Smooth muscle cell (in vitro differentiated cells): ENCODE data around the gene SLC36A3. TPM values are rescaled to one million over a fixed set of nuclear protein-coding genes. Genes with fewer than 3 reads are reported as not detected.

Experiments
- DNase-seq: peaks from one replicate; lab custom pipeline; 2025; ENCODE audit not compliant: unreplicated experiment; lab: John Stamatoyannopoulos, UW
- H2AFZ ChIP-seq: fragments of 200-600 bp; sonication (generic); 2 replicates; pipeline ENCODE4 v1.6.0; 2016; ENCODE audit warnings: antibody characterized with exemption, low read depth, mild to moderate bottlenecking
- H3F3A ChIP-seq: fragments of 200-600 bp; sonication (generic); 2 replicates; pipeline ENCODE4 v1.6.0; 2017; ENCODE audit warnings: antibody characterized with exemption, low read depth
- H3K27ac ChIP-seq: fragments of 200-600 bp; sonication (generic); 2 replicates; pipeline ENCODE4 v1.5.1; 2016; ENCODE audit warnings: low read depth, mild to moderate bottlenecking
- H3K27me3 ChIP-seq: fragments of 200-600 bp; sonication (generic); 2 replicates; pipeline ENCODE4 v1.6.1; 2016; ENCODE audit warnings: low read depth, mild to moderate bottlenecking
- H3K36me3 ChIP-seq: fragments of 200-600 bp; sonication (generic); 2 replicates; pipeline ENCODE4 v1.5.1; 2016; ENCODE audit warnings: low read depth
- H3K4me1 ChIP-seq: fragments of 200-600 bp; sonication (generic); 2 replicates; pipeline ENCODE4 v1.5.1; 2016; ENCODE audit warnings: low read depth
- H3K4me2 ChIP-seq: fragments of 200-600 bp; sonication (generic); 2 replicates; pipeline ENCODE4 v1.6.0; 2016; ENCODE audit warnings: mild to moderate bottlenecking
- H3K4me3 ChIP-seq: fragments of 200-600 bp; sonication (generic); 2 replicates; pipeline ENCODE4 v1.5.1; 2016; ENCODE audit warnings: mild to moderate bottlenecking
- H3K79me2 ChIP-seq: fragments of 200-600 bp; sonication (generic); 2 replicates; pipeline ENCODE4 v1.6.0; 2016; ENCODE audit warnings: low read depth, mild to moderate bottlenecking
- H3K9ac ChIP-seq: fragments of 200-600 bp; sonication (generic); 2 replicates; pipeline ENCODE4 v1.6.0; 2016; ENCODE audit warnings: low read depth
- H3K9me3 ChIP-seq: fragments of 200-600 bp; sonication (generic); replicated peaks from 2 replicates; pipeline ENCODE4 v1.5.1; 2016; ENCODE audit warnings: low read depth
- H4K20me1 ChIP-seq: fragments of 200-600 bp; sonication (generic); 2 replicates; pipeline ENCODE4 v1.6.0; 2016; ENCODE audit warnings: low read depth
- WGBS: methylation state at CpG from one replicate; pipeline ENCODE4 v1.1.7; 2016; ENCODE audit warnings: low lambda C conversion rate; 5-methylcytosine and 5-hydroxymethylcytosine counted together
- polyA plus RNA-seq: library from polyadenylated mRNA; unstranded; fragments of >200 nt; fragmentation: Nextera tagmentation; extraction: Ambion mirVana; gene quantifications from 2 replicates; pipeline ENCODE4 v1.2.1, GENCODE V29; 2016
- total RNA-seq: library from RNA; depleted of rRNA; stranded (reverse); fragments of >200 nt; gene quantifications from 2 replicates; pipeline ENCODE4 v1.2.3, GENCODE V29; 2014
- TF ChIP-seq, protein P1 (sequence below): fragments of 200-600 bp; sonication (generic); IDR thresholded peaks from 2 replicates; pipeline ENCODE4 v1.5.1; 2017; ENCODE audit warnings: borderline replicate concordance, mild to moderate bottlenecking, antibody characterized with exemption; ENCODE audit not compliant: insufficient read depth, poor library complexity, severe bottlenecking

The SLC36A3 gene
- total RNA-seq, result not detected in 2 replicates
- not detected in 2 replicates for polyA plus RNA-seq

DNA sequence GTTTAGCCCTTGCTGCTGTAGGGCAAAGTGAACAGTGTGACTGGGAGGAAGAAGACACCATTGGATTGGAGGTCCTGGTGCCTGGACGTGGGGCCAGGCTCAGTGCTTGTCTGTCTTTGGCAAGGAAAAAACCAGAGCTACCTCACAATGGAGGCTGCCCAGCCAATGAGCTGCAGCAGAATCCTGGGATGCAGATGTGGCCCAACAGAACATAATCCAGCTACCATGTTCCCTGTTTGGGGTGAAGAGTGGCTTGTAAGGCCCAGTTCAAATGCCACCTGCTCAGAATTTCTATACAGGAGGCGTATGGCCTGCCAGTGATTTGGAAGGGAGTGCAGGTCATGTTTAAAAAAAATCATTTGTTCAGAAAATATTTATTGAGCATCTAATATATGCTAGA is at the start of gene SLC36A3:
TSS of gene SLC36A3 (minus strand) at position 101 of the 400 bp plus-strand sequence. CDS start 412 bp downstream, outside the sequence.
- H3K4me1 ChIP-seq, result no peaks in the 10 kb centered on the region
- H3K27ac ChIP-seq, result no peak within 1 kb of the TSS
- H2AFZ ChIP-seq, result no peak within 1 kb of the TSS
- H4K20me1 ChIP-seq, result no peaks in the 10 kb centered on the region
- H3K9me3 ChIP-seq, result no peaks in the 10 kb centered on the region
- no peak for DNase-seq
- no peak within 1 kb of the TSS for H3K4me2 ChIP-seq
- 89% methylated on average over 2 of the region's 2 CpGs for WGBS
- no peak within 1 kb of the TSS for H3K9ac ChIP-seq
- no peak within 1 kb of the TSS for H3K4me3 ChIP-seq
- H3K79me2 ChIP-seq, result no peaks in the 10 kb centered on the region
- TF ChIP-seq, protein P1, sequence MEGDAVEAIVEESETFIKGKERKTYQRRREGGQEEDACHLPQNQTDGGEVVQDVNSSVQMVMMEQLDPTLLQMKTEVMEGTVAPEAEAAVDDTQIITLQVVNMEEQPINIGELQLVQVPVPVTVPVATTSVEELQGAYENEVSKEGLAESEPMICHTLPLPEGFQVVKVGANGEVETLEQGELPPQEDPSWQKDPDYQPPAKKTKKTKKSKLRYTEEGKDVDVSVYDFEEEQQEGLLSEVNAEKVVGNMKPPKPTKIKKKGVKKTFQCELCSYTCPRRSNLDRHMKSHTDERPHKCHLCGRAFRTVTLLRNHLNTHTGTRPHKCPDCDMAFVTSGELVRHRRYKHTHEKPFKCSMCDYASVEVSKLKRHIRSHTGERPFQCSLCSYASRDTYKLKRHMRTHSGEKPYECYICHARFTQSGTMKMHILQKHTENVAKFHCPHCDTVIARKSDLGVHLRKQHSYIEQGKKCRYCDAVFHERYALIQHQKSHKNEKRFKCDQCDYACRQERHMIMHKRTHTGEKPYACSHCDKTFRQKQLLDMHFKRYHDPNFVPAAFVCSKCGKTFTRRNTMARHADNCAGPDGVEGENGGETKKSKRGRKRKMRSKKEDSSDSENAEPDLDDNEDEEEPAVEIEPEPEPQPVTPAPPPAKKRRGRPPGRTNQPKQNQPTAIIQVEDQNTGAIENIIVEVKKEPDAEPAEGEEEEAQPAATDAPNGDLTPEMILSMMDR, result no peak
- H3F3A ChIP-seq, result no peaks in the 10 kb centered on the region
- H3K27me3 ChIP-seq, result no peaks in the 10 kb centered on the region
- no peaks in the 10 kb centered on the region for H3K36me3 ChIP-seq

DNA sequence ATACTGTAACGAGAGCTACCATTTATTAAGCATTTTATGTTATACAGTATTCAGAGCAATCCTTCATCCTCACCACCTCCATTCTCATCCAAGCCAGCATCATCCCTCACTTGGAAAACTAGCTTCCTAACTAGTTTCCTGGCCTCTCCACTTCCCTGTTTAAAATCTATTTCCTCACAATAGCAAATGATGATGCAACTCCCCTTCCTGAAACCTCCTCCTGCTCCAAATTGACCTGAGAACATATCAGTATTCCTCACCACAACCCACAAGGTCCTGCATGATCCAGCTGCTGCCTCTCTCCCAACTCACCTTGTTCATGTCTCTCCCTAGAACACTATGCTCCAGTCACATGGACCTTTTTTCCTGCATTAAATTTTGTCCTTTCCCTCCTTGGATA is 48.1 kb upstream of the SLC36A3 start:
- Histone ChIP-seq H4K20me1 (no peaks in the 10 kb centered on the region), H3K9me3 (no peaks in the 10 kb centered on the region), H3K4me1 (peaks cover 14% of the 10 kb centered on the region), H3K4me3 (no peak overlapping the region), H3F3A (no peaks in the 10 kb centered on the region), H3K9ac (no peak overlapping the region), H2AFZ (no peak overlapping the region), H3K79me2 (no peaks in the 10 kb centered on the region), H3K27ac (no peak overlapping the region), H3K4me2 (no peak overlapping the region), H3K27me3 (peaks cover 3% of the 10 kb centered on the region), H3K36me3 (no peaks in the 10 kb centered on the region)
- no peak for DNase-seq
- TF ChIP-seq, protein P1, result no peak
- WGBS, result 95% methylated on average over 1 of the region's 1 CpG

DNA sequence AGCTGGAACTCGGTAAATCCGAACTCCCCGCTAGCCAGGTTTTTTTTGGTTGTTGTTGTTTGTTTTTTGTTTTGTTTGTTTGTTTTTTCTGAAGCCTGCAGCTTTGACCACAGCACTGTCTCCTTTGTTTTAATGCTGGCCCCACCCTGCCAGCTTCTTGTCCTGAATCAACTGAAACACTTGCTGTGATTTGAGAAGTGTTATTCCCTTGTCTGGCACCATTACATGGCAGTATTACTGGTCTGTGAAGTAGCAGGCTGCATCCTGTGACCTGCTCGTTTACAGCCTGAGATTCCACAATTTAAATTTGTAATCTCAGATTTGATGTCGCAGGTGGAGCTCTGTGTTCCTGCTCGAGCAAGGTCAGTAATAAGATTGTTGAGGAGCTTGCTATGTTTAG is 45.2 kb upstream of the SLC36A3 start:
- Histone ChIP-seq H3K9me3 (no peaks in the 10 kb centered on the region), H3K4me1 (peaks cover 21% of the 10 kb centered on the region), H2AFZ (no peak overlapping the region), H3K9ac (no peak overlapping the region), H3F3A (no peaks in the 10 kb centered on the region), H3K27me3 (peaks cover 7% of the 10 kb centered on the region), H3K36me3 (no peaks in the 10 kb centered on the region), H4K20me1 (no peaks in the 10 kb centered on the region), H3K4me2 (no peak overlapping the region), H3K27ac (no peak overlapping the region), H3K4me3 (no peak overlapping the region), H3K79me2 (no peaks in the 10 kb centered on the region)
- no peak for DNase-seq
- TF ChIP-seq, protein P1, result no peak
- WGBS, result 78% methylated on average over 6 of the region's 6 CpGs

DNA sequence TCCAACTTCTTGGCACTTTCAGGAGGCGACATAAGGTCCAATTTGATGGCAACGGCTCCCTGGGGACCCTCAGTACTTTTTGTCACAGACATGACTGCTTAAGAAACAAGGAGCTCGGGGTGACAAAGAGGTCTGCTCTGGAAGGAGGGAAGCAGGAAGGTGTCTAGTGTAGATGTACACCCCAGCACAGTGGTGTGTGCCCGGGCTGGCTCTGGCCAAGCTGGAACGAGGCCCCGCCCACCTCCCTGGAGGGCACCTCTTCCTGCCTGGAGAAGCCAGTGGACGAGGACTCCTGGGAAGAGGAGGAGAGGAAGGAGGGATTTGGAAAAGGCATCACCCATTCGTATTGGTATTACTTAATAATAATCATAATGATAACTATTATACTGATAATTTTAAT is 43.8 kb upstream of the SLC36A3 start, which contains the start of gene SLC36A2:
TSS of gene SLC36A2 (minus strand) at position 191 of the 400 bp plus-strand sequence. CDS start at position 92, 99 bp downstream.
- Histone ChIP-seq H2AFZ (no peak within 1 kb of the TSS), H3K9me3 (no peaks in the 10 kb centered on the region), H3K4me1 (peaks cover 21% of the 10 kb centered on the region), H3F3A (no peaks in the 10 kb centered on the region), H3K36me3 (no peaks in the 10 kb centered on the region), H3K79me2 (no peaks in the 10 kb centered on the region), H3K27ac (no peak within 1 kb of the TSS), H3K4me2 (no peak within 1 kb of the TSS), H3K4me3 (no peak within 1 kb of the TSS), H4K20me1 (no peaks in the 10 kb centered on the region), H3K27me3 (peaks cover 14% of the 10 kb centered on the region), H3K9ac (no peak within 1 kb of the TSS)
- no peak for DNase-seq
- WGBS, result 90% methylated on average over 8 of the region's 8 CpGs
- TF ChIP-seq, protein P1, result no peak
